Activated naive CD8-positive, alpha-beta T cell treated with anti-CD3 and anti-CD28 coated beads, Interleukin-2, amount 10 ng/mL, durations not matched to agents 7 days and 5 days (primary cell): ENCODE measurements around the gene L1TD1. TPM values are rescaled to one million over a fixed set of nuclear protein-coding genes. Genes with fewer than 3 reads are reported as not detected.
"Not testable (repeated sequence)": the region's sequence is repeated elsewhere in the genome, so short reads cannot be mapped to it uniquely, and the experiment has no call there.

Experiments used
- ATAC-seq: fragments of 150-1000 bp; cut with Tn5 transposase; one replicate; pipeline ENCODE4 v1.10.0; 2021; ENCODE audit warnings: low read depth, moderate library complexity
- POLR2A ChIA-PET: fragments of 350-600 bp; sonication (Branson Sonifier 250); formaldehyde crosslinking; loops from one replicate; lab custom pipeline; 2021; ENCODE audit warnings: antibody characterized with exemption; lab: Charles Lee
- DNase-seq: peaks from one replicate; pipeline ENCODE4 v3.0.0; 2021
- H3K27ac Mint-ChIP-seq: one replicate; pipeline ENCODE4 v1.8.0; 2022; ENCODE audit warnings: mild to moderate bottlenecking, mixed read lengths
- H3K27me3 Mint-ChIP-seq: one replicate; pipeline ENCODE4 v1.8.0; 2022; ENCODE audit warnings: mild to moderate bottlenecking, moderate library complexity, mixed read lengths
- H3K36me3 Mint-ChIP-seq: one replicate; pipeline ENCODE4 v1.8.0; 2021; ENCODE audit warnings: mild to moderate bottlenecking, mixed read lengths
- H3K4me1 Mint-ChIP-seq: one replicate; pipeline ENCODE4 v1.8.0; 2021; ENCODE audit warnings: mixed read lengths
- H3K4me3 Mint-ChIP-seq: one replicate; pipeline ENCODE4 v1.8.0; 2022; ENCODE audit warnings: mild to moderate bottlenecking, moderate library complexity, mixed read lengths
- H3K9me3 Mint-ChIP-seq: one replicate; pipeline ENCODE4 v1.8.0; 2021; ENCODE audit warnings: mixed read lengths
- total RNA-seq, 2 experiments: library from RNA; stranded (reverse); gene quantifications; one replicate each; pipeline ENCODE4 v1.2.3, GENCODE V29; 2021

L1TD1 gene, protein sequence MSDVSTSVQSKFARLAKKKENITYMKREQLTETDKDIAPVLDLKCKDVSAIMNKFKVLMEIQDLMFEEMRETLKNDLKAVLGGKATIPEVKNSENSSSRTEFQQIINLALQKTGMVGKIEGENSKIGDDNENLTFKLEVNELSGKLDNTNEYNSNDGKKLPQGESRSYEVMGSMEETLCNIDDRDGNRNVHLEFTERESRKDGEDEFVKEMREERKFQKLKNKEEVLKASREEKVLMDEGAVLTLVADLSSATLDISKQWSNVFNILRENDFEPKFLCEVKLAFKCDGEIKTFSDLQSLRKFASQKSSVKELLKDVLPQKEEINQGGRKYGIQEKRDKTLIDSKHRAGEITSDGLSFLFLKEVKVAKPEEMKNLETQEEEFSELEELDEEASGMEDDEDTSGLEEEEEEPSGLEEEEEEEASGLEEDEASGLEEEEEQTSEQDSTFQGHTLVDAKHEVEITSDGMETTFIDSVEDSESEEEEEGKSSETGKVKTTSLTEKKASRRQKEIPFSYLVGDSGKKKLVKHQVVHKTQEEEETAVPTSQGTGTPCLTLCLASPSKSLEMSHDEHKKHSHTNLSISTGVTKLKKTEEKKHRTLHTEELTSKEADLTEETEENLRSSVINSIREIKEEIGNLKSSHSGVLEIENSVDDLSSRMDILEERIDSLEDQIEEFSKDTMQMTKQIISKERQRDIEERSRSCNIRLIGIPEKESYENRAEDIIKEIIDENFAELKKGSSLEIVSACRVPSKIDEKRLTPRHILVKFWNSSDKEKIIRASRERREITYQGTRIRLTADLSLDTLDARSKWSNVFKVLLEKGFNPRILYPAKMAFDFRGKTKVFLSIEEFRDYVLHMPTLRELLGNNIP
- total RNA-seq = not detected

DNA sequence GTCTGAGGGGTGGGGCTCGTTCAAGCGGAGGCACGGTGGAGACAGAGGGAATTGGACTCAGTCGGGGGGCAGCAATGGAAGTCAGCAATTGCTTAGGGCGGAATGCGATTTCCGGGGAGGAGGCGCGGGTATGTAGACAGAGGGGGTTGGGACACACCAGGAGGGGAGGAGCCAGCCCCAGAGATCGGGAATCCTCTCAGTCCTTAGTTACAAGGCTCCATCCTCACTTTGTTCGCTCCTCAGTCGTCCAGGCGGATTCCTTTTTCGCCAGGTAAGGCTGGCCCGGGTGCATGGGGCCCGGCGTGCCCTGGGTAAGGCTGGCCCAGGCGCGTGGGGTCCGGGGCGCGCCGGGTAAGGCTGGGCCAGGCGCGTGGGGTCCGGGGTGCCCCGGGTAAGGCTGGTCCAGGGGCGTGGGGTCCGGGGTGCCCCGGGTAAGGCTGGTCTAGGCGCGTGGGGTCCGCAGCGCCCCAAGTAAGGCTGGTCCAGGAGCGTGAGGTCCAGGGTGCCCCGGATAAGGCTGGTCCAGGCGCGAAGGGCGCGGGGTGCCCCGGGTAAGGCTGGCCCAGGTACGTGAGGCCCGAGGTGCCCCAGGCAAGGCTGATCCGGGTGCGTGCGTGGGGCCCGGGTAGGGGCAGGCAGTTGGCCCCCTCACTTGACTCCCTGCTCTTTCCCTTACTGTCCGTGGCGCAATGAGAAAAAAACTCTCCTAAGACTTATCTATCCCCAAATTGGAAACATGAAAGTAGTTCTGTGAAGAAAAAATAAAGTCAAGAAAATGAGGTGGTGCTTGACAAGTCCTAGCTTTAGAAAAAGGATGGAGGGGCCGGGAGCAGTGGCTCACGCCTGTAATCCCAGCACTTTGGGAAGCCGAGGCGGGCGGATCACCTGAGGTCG lies at the start of gene L1TD1:
L1TD1 (plus strand) TSS at position 199 of the 894 bp plus-strand sequence. CDS start 11,780 bp downstream, outside the sequence.
- no peak within 1 kb of the TSS for H3K27ac Mint-ChIP-seq
- no peaks in the 10 kb centered on the region for H3K9me3 Mint-ChIP-seq
- H3K36me3 Mint-ChIP-seq = peaks cover 3% of the 10 kb centered on the region
- DNase-seq = no peak
- peaks cover 4% of the 10 kb centered on the region for H3K4me1 Mint-ChIP-seq
- no peak for ATAC-seq
- POLR2A ChIA-PET = no interaction called here
- peaks cover 38% of the 10 kb centered on the region for H3K27me3 Mint-ChIP-seq
- H3K4me3 Mint-ChIP-seq = peak within 1 kb of the TSS; percentile 44

DNA sequence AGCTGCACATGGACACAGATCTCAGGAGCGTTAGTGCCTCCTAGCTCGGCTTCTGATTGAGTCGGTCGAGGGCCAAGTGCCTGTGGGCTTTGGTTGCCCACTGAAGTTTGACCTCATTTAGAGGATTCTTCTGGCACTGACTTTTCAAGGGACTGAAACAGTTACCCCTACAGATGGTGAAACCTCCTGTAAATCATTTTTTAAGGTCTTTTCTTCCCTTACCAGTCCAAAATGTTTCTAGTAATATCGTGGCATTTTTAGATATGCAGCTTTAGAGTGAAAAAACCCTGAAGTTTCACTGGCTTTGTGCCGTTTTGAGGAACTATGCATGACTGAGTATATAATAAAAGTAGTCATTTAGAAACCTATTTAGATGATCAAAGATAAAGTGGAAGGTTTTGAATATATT lies 34.7 kb upstream of the L1TD1 start:
- H3K4me3 Mint-ChIP-seq = no peak overlapping the region
- ATAC-seq = no peak
- POLR2A ChIA-PET = no interaction called here

DNA sequence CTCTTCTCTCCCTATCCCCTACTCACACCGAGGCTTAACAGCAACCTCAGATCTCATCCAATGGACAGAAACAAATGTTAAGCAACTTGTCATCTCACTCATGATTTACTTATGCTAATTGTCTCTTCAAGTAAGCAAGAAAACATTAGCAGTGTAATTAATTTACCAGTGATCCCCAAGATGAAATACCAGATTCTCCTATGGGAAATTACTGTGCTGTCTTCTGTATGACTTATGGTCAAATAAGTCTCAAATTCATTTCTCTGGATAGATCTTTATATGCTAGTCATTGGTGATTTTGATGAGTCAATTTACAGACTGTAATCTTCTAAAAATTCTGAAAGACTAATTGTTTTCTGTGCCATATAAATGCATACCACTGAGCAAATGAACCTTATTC lies 32.9 kb upstream of the L1TD1 start:
- Mint-ChIP-seq H3K27ac (no peak overlapping the region), H3K36me3 (peaks cover 2% of the 10 kb centered on the region), H3K9me3 (no peaks in the 10 kb centered on the region), H3K4me3 (no peak overlapping the region), H3K4me1 (no peaks in the 10 kb centered on the region), H3K27me3 (no peaks in the 10 kb centered on the region)
- DNase-seq (no peak), ATAC-seq (no peak)
- POLR2A ChIA-PET = no interaction called here

More for the DNA sequence above, 34.7 kb upstream of the L1TD1 start:
- H3K27ac Mint-ChIP-seq = no peak overlapping the region
- H3K36me3 Mint-ChIP-seq = peaks cover 2% of the 10 kb centered on the region
- DNase-seq = no peak
- no peaks in the 10 kb centered on the region for H3K27me3 Mint-ChIP-seq
- no peaks in the 10 kb centered on the region for H3K4me1 Mint-ChIP-seq
- H3K9me3 Mint-ChIP-seq = no peaks in the 10 kb centered on the region

DNA sequence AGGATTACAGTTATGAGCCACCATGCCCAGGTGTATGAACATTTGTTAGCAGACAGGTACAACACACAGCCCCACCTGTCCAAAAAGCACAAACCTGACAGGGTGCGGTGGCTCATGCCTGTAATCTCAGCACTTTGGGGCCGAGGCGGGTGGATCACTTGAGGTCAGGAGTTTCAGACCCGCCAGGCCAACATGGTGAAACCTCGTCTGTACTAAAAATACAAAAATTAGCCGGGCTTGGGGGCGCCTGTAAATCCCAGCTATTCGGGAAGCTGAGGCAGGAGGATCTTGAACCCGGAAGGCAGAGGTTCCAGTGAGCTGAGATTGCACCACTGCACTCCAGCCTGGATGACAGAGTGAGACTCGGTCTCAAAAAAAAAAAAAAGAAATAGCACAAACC lies 24.3 kb upstream of the L1TD1 start:
- H3K27me3 Mint-ChIP-seq, H3K27ac Mint-ChIP-seq, H3K4me3 Mint-ChIP-seq, H3K36me3 Mint-ChIP-seq, H3K4me1 Mint-ChIP-seq, ATAC-seq, POLR2A ChIA-PET, H3K9me3 Mint-ChIP-seq, DNase-seq: not testable (repeated sequence)

- peak; percentile 58 for ATAC-seq
- Mint-ChIP-seq H3K36me3 (no peaks in the 10 kb centered on the region), H3K27me3 (no peaks in the 10 kb centered on the region), H3K9me3 (no peaks in the 10 kb centered on the region), H3K27ac (no peak overlapping the region), H3K4me3 (no peak overlapping the region), H3K4me1 (no peaks in the 10 kb centered on the region)
- POLR2A ChIA-PET = interaction anchor here (1.2 kb wide), 1 partner anchor 256 kb away, joined by 6 read pairs; no protein-coding TSS in a partner anchor
- DNase-seq = no peak
Observed at GRCh38 chr1:62175568-62176179, 19.0 kb upstream of the L1TD1 start.

GRCh38 chr1:62176597-62177312 lies 17.9 kb upstream of the L1TD1 start:
- Mint-ChIP-seq H3K27me3 (no peaks in the 10 kb centered on the region), H3K9me3 (no peaks in the 10 kb centered on the region), H3K27ac (no peak overlapping the region), H3K4me3 (no peak overlapping the region), H3K36me3 (no peaks in the 10 kb centered on the region), H3K4me1 (no peaks in the 10 kb centered on the region)
- POLR2A ChIA-PET = no interaction called here
- no peak for ATAC-seq
- no peak for DNase-seq

DNA sequence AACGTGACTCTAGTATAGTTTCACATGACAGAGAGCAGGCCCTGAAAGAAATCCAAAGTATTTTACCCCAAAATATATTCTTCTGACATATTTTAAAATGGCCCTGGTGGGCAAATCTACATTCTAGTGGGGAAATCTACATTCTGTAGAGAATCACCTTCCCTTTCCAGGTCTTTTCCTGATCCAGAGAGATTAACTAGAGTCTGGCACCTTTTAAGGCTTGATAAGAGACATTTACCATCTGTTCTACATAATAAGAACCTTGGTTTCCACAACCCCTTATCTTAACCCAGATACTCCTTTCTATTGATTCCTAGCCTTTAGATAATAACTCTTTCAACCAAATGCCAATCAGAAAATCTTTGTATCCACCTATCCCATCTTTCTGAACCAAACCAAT lies 17.0 kb upstream of the L1TD1 start:
- Mint-ChIP-seq H3K27ac (no peak overlapping the region), H3K27me3 (no peaks in the 10 kb centered on the region), H3K4me3 (no peak overlapping the region), H3K4me1 (no peaks in the 10 kb centered on the region), H3K36me3 (no peaks in the 10 kb centered on the region), H3K9me3 (no peaks in the 10 kb centered on the region)
- DNase-seq (no peak), ATAC-seq (no peak)
- POLR2A ChIA-PET = no interaction called here

- no peak for ATAC-seq
- POLR2A ChIA-PET = no interaction called here
- no peak overlapping the region for H3K27ac Mint-ChIP-seq
- no peak overlapping the region for H3K4me3 Mint-ChIP-seq
- DNase-seq = no peak
- no peaks in the 10 kb centered on the region for H3K36me3 Mint-ChIP-seq
- H3K27me3 Mint-ChIP-seq = no peaks in the 10 kb centered on the region
- no peaks in the 10 kb centered on the region for H3K9me3 Mint-ChIP-seq
- no peaks in the 10 kb centered on the region for H3K4me1 Mint-ChIP-seq
Observed at GRCh38 chr1:62178372-62178771, 16.3 kb upstream of the L1TD1 start.

GRCh38 chr1:62180054-62180453 lies 14.6 kb upstream of the L1TD1 start:
- H3K27ac Mint-ChIP-seq, H3K9me3 Mint-ChIP-seq, ATAC-seq, H3K36me3 Mint-ChIP-seq, POLR2A ChIA-PET, H3K27me3 Mint-ChIP-seq, DNase-seq, H3K4me1 Mint-ChIP-seq, H3K4me3 Mint-ChIP-seq: not testable (repeated sequence)

- no peaks in the 10 kb centered on the region for H3K9me3 Mint-ChIP-seq
- no peak for ATAC-seq
- no peak for DNase-seq
- no peaks in the 10 kb centered on the region for H3K27me3 Mint-ChIP-seq
- no peaks in the 10 kb centered on the region for H3K4me1 Mint-ChIP-seq
- H3K27ac Mint-ChIP-seq = no peak overlapping the region
- no peak overlapping the region for H3K4me3 Mint-ChIP-seq
- POLR2A ChIA-PET = no interaction called here
- no peaks in the 10 kb centered on the region for H3K36me3 Mint-ChIP-seq
Observed at GRCh38 chr1:62180639-62181038, 14.0 kb upstream of the L1TD1 start.

DNA sequence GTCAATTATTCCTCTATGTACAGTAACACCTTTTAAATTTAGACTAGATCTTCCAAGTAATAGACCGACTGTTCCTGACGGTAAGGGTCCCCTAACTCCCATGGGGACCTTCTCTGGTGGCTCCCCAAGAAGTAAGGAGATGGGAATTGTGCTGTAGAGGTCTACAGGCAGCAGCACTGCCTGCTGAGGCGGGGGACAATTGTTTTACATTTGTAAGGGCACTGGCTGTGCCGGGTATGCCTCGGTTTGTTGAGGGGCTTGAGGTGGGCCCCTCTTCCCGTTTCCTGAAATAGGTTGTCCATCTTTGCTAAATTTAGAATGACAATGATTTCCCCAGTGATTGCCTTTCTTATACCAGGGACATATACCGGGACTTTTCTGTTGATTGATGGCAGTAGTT lies 13.1 kb upstream of the L1TD1 start:
- no peaks in the 10 kb centered on the region for H3K36me3 Mint-ChIP-seq
- H3K27ac Mint-ChIP-seq = no peak overlapping the region

DNA sequence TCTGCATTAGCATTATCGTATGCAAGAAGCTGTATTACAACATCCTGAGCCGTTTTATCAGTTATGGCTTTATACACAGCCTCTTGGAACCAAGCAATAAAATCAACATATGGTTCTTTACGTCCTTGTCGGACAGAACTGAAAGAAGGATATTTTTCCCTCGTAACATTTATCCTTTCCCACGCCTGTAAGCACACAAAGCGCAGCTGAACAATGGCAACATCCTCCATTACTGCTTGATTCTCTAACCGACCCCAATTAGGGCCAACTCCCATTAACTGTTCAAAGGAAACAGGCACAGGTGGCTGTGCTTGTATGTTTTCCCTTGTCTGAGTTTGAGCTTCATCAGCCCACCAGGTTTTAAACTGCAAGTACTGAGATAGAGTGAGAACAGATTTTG lies 12.5 kb upstream of the L1TD1 start:
- H3K27ac Mint-ChIP-seq, DNase-seq, POLR2A ChIA-PET, H3K4me1 Mint-ChIP-seq, H3K9me3 Mint-ChIP-seq, ATAC-seq, H3K27me3 Mint-ChIP-seq, H3K4me3 Mint-ChIP-seq, H3K36me3 Mint-ChIP-seq: not testable (repeated sequence)

More for the DNA sequence above, 13.1 kb upstream of the L1TD1 start:
- DNase-seq = no peak
- Mint-ChIP-seq H3K9me3 (no peaks in the 10 kb centered on the region), H3K4me3 (no peak overlapping the region), H3K4me1 (no peaks in the 10 kb centered on the region), H3K27me3 (no peaks in the 10 kb centered on the region)
- POLR2A ChIA-PET = no interaction called here
- no peak for ATAC-seq
